ENCODE measurements around the gene ARPC5L. TPM values are rescaled to one million over a fixed set of nuclear protein-coding genes. Genes with fewer than 3 reads are reported as not detected.

The ARPC5L gene
- total RNA-seq, 1 experiment from 2014 or later: 50.0 TPM

DNA sequence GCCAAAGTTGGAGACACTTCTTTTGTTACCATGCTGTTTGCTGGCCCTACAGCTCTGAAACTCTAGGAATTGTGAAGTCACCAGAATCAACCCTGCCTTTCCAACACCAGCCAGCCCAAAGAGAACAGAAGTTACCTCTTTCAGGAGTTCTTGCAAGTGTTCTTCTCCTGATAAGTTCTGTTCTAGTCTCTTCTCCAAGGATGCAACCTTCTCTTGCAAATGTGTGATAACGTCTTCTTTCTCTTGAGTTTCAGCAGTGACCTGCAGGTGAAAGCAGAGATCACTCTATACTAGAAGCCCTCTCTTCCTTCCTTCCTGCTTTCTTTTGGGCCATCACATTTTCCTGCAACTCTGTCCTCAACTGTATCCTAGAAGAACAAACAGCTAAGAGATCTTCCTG lies 49.8 kb downstream of the ARPC5L start:
- ChIA-PET CTCF (no interaction called here), RAD21 (ENCODE audit: low non-redundant PET in 1 of 2, low total read pairs in 2 of 2, uncharacterized antibody in 2 of 2, unreplicated experiment in 2 of 2) (no interaction called here)

More for the DNA sequence above, 49.8 kb downstream of the ARPC5L start:
- Histone ChIP-seq H3K9me2 (ENCODE audit: insufficient read depth) (no peaks in the 10 kb centered on the region), H3K36me3 (ENCODE audit: control insufficient read depth in 1 of 2, insufficient read depth in 2 of 2, low read length in 2 of 2) (no peaks in the 10 kb centered on the region; a peak in 2 of 4 replicates), H3K4me3 (replicated peaks in 1 of 2; ENCODE audit: low read depth in 1 of 2, low read length in 2 of 2) (no peak overlapping the region), H2AFZ (ENCODE audit: low read depth, low read length, poor library complexity, severe bottlenecking) (no peak overlapping the region), H3K4me1 (ENCODE audit: control insufficient read depth in 1 of 2, insufficient read depth in 2 of 2, low read length in 2 of 2) (no peaks in the 10 kb centered on the region), H4K20me1 (ENCODE audit: insufficient read depth) (no peaks in the 10 kb centered on the region; the same call in 1 of the 2 replicates), H3K79me2 (ENCODE audit: insufficient read depth, low read length) (no peaks in the 10 kb centered on the region), H3K9me3 (ENCODE audit: control insufficient read depth in 1 of 2, insufficient read depth in 1 of 2, low read depth in 1 of 2, low read length in 2 of 2) (no peaks in the 10 kb centered on the region), H3K9ac (ENCODE audit: low read length) (no peak overlapping the region), H3K27me3 (ENCODE audit: insufficient read depth, low read length) (no peaks in the 10 kb centered on the region), H3K27ac (ENCODE audit: low read depth, low read length) (no peak overlapping the region), H3K4me2 (ENCODE audit: low read length) (no peak overlapping the region)
- intact Hi-C loops (cut with micrococcal nuclease): no loop called here
- POLR2A ChIA-PET: no interaction called here
- DNase-seq (ENCODE audit: low read depth, low spot score) (no peak), ATAC-seq (no peak)
- TF ChIP-seq TCF7L2 (IDR thresholded peaks at IDR 0.05; ENCODE audit: borderline replicate concordance, extremely low read depth, insufficient read depth, insufficient read length) (no peak), CEBPB (IDR thresholded peaks at IDR 0.05; ENCODE audit: low read depth) (no peak), JUND (IDR thresholded peaks at IDR 0.05) (no peak), RAD21 (IDR thresholded peaks at IDR 0.05; ENCODE audit: low read depth) (no peak), ZNF274 (IDR thresholded peaks at IDR 0.05; ENCODE audit: low read depth, low read length) (no peak), EZH2phosphoT487 (IDR thresholded peaks at IDR 0.05; ENCODE audit: borderline replicate concordance) (no peak), CBX3 (IDR thresholded peaks at IDR 0.05; ENCODE audit: low read depth) (no peak), SP1 (IDR thresholded peaks at IDR 0.05; ENCODE audit: low read depth) (no peak)
- TF ChIP-seq, protein P1, sequence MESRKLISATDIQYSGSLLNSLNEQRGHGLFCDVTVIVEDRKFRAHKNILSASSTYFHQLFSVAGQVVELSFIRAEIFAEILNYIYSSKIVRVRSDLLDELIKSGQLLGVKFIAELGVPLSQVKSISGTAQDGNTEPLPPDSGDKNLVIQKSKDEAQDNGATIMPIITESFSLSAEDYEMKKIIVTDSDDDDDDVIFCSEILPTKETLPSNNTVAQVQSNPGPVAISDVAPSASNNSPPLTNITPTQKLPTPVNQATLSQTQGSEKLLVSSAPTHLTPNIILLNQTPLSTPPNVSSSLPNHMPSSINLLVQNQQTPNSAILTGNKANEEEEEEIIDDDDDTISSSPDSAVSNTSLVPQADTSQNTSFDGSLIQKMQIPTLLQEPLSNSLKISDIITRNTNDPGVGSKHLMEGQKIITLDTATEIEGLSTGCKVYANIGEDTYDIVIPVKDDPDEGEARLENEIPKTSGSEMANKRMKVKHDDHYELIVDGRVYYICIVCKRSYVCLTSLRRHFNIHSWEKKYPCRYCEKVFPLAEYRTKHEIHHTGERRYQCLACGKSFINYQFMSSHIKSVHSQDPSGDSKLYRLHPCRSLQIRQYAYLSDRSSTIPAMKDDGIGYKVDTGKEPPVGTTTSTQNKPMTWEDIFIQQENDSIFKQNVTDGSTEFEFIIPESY (IDR thresholded peaks at IDR 0.05; ENCODE audit: extremely low read depth, insufficient replicate concordance, low read length): no peak
- TF ChIP-seq, protein P2, sequence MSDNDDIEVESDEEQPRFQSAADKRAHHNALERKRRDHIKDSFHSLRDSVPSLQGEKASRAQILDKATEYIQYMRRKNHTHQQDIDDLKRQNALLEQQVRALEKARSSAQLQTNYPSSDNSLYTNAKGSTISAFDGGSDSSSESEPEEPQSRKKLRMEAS (IDR thresholded peaks at IDR 0.05): no peak
- TF ChIP-seq, protein P3, sequence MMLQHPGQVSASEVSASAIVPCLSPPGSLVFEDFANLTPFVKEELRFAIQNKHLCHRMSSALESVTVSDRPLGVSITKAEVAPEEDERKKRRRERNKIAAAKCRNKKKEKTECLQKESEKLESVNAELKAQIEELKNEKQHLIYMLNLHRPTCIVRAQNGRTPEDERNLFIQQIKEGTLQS (IDR thresholded peaks at IDR 0.05): no peak
- BruUV-seq (replicated peaks): no TSS peak

Measured in HCT116 (cell line).